Coronary artery (tissue), 2 donors: Measurements from ENCODE around the gene PRPS1L1.

Source experiments
- DNase-seq: peaks from one replicate; pipeline ENCODE4 v3.0.0-alpha.2; 2017; ENCODE audit warnings: low spot score
- H3K27ac ChIP-seq, 2 donors: fragments of 200-600 bp; sonication (generic); one replicate each; pipeline ENCODE4 v1.5.1; 2016 to 2019
- H3K4me3 ChIP-seq: fragments of 200-600 bp; sonication (generic); 2 replicates; pipeline ENCODE4 v1.5.1; 2016; ENCODE audit warnings: mild to moderate bottlenecking, moderate library complexity
- TF ChIP-seq, protein P1 (sequence below): fragments of 200-600 bp; sonication (generic); IDR thresholded peaks from one replicate; pipeline ENCODE4 v1.5.1; 2019; ENCODE audit warnings: antibody characterized with exemption

The PRPS1L1 gene

DNA sequence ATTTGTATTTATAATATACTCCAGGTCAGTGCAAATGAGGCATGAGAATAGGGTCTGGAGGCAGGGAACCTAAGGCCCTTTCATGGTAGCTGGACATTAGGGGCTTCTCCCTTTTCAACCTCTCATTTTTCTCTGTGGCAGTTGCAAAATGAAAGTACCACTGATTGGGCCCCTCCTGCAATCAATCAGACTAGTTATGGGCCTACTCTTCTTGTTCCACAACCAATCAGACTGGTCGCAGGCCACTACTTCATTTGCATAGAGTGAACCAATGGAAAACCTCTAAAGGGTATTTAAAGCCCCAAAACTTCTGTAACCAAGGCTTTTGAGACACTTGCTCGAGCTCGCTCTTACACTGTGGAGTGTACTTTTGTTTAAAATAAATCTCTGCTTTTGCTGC lies 10.0 kb upstream of the PRPS1L1 start:
- no peak overlapping the region for H3K4me3 ChIP-seq
- DNase-seq, result no peak
- H3K27ac ChIP-seq, result no peak overlapping the region
- TF ChIP-seq, protein P1, sequence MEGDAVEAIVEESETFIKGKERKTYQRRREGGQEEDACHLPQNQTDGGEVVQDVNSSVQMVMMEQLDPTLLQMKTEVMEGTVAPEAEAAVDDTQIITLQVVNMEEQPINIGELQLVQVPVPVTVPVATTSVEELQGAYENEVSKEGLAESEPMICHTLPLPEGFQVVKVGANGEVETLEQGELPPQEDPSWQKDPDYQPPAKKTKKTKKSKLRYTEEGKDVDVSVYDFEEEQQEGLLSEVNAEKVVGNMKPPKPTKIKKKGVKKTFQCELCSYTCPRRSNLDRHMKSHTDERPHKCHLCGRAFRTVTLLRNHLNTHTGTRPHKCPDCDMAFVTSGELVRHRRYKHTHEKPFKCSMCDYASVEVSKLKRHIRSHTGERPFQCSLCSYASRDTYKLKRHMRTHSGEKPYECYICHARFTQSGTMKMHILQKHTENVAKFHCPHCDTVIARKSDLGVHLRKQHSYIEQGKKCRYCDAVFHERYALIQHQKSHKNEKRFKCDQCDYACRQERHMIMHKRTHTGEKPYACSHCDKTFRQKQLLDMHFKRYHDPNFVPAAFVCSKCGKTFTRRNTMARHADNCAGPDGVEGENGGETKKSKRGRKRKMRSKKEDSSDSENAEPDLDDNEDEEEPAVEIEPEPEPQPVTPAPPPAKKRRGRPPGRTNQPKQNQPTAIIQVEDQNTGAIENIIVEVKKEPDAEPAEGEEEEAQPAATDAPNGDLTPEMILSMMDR, result no peak

DNA sequence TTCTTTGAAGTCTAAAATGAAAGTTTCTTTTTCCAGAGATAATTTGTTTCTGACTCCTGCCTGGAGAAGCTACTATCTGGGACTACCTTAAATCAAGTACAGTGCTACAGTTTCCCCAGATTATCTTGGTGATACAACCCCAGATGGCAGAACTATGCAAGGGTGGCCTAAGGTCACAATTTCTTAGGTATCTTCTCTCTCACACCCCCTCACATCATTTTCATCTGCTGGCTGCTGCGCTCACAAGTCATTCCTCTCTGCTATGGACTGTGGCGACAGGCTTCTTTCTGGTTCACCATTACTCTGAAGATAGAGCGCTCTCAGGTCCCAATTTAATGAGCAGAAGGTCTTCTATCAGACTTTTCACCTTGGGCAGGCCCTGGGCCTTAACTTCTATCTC lies 9.1 kb upstream of the PRPS1L1 start:
- TF ChIP-seq, protein P1, result no peak
- no peak for DNase-seq
- Histone ChIP-seq H3K27ac (no peak overlapping the region), H3K4me3 (no peak overlapping the region)

DNA sequence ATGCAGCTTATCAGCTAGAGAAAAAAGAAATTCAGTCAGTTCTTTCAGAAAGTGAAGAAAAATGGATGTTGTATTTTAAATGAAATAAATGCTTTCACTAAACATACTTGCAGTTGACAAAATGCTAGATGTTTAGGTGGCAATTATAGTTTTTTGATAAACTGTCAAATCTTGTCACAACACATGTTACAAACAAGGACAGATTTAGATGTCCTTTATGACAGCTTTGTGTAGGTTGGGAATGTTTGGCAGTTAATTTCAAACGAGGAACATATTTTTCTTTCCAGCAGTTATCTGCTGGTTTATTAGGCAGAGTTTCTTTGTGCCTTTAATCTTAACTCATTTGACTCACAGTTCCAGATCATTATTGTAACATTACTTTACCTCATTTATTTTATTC lies 3.1 kb upstream of the PRPS1L1 start:
- DNase-seq, result no peak
- TF ChIP-seq, protein P1, result no peak
- Histone ChIP-seq H3K27ac (no peak overlapping the region), H3K4me3 (no peak overlapping the region)

DNA sequence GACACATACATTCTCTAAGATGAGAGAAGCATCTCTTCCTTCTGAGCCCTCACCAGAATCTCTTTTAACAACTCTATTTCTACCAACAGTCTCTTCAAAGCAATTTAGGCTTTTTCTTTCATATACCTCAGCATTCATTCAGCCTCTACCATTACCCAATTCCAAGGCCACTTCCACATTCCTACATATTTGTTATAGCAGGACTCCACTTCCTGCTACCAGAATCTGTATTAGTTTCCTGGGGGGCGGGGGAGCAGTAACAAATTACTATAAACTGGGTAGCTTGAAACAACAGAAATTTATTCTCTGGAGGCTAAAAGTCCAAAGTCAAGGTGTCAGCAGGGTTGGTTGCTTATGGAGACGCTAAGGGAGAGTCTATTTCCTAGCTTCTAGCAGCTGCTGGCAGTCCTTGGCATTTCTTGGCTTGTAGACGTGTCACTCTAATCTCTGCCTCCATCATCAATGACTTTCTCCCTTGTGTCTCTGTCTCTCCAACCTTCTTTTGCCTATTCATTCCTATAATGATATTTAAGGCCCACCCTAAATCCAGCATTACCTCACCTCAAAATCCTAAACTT lies 7.4 kb downstream of the PRPS1L1 start:
- no peak for DNase-seq
- Histone ChIP-seq H3K4me3 (no peak overlapping the region), H3K27ac (peak overlapping the region in 1 of 2 donors; percentile 62)
- TF ChIP-seq, protein P1, result no peak

- peak overlapping the region in 1 of 2 donors; percentile 62 for H3K27ac ChIP-seq
- H3K4me3 ChIP-seq, result no peak overlapping the region
- DNase-seq, result no peak
- TF ChIP-seq, protein P1, result no peak
Measured at GRCh38 chr7:18019555-18019954, 8.1 kb downstream of the PRPS1L1 start.

- TF ChIP-seq, protein P1, result no peak
- DNase-seq, result no peak
- Histone ChIP-seq H3K27ac (peak overlapping the region in 1 of 2 donors; percentile 60), H3K4me3 (no peak overlapping the region)
Measured at GRCh38 chr7:18018296-18019215, 9.1 kb downstream of the PRPS1L1 start.
